Measurements from ENCODE around the gene LUZP2. TPM values are rescaled to one million over a fixed set of nuclear protein-coding genes. Genes with fewer than 3 reads are reported as not detected.

Gene LUZP2
- total RNA-seq, 2 experiments from 2014 or later = not detected

- Histone ChIP-seq H3K4me2 (ENCODE audit: low read length) (no peak overlapping the region), H2AFZ (ENCODE audit: low read length) (no peak overlapping the region), H3K4me3 (ENCODE audit: low read depth, low read length, poor library complexity, severe bottlenecking) (no peak overlapping the region), H3K27ac (ENCODE audit: low read depth, low read length, poor library complexity, severe bottlenecking) (no peak overlapping the region), H3K9me2 (ENCODE audit: insufficient read depth, low read length) (no peaks in the 10 kb centered on the region), H3K4me1 (ENCODE audit: insufficient read depth, low read length, poor library complexity, severe bottlenecking) (no peaks in the 10 kb centered on the region), H3K9me3 (ENCODE audit: low read length) (no peaks in the 10 kb centered on the region), H3K36me3 (ENCODE audit: insufficient read depth, low read length) (no peaks in the 10 kb centered on the region), H3K79me2 (ENCODE audit: insufficient read depth, low read depth, low read length) (no peaks in the 10 kb centered on the region), H4K20me1 (ENCODE audit: insufficient read depth, low read length) (no peaks in the 10 kb centered on the region)
- ChIA-PET POLR2A (interaction anchor here (0.6 kb wide), 1 partner anchor 705 kb away, joined by 3 read pairs; no protein-coding TSS in a partner anchor), CTCF (ENCODE audit: unreplicated experiment) (no interaction called here)
- no TSS peak for BruUV-seq (replicated peaks)
- DNase-seq (ENCODE audit: low spot score) = no peak
- intact Hi-C loops (cut with micrococcal nuclease; ENCODE audit: unreplicated experiment) = no loop called here
- TF ChIP-seq CTCF (conservative IDR thresholded peaks at IDR 0.05; ENCODE audit: low read length) = no peak
- no peak for TF ChIP-seq EZH2phosphoT487 (IDR thresholded peaks at IDR 0.05; ENCODE audit: borderline replicate concordance, low read depth, low read length)
Observed at GRCh38 chr11:24709928-24710565, 213.2 kb downstream of the LUZP2 start.

GRCh38 chr11:24714601-24715000, 217.7 kb downstream of the LUZP2 start:
- no peaks in the 10 kb centered on the region for H4K20me1 ChIP-seq (ENCODE audit: insufficient read depth, low read length)
- H2AFZ ChIP-seq (ENCODE audit: low read length) = no peak overlapping the region
- no peaks in the 10 kb centered on the region for H3K79me2 ChIP-seq (ENCODE audit: insufficient read depth, low read depth, low read length)
- CTCF ChIA-PET (ENCODE audit: unreplicated experiment) = no interaction called here
- POLR2A ChIA-PET = no interaction called here
- TF ChIP-seq CTCF (conservative IDR thresholded peaks at IDR 0.05; ENCODE audit: low read length) = no peak
- no peak for TF ChIP-seq EZH2phosphoT487 (IDR thresholded peaks at IDR 0.05; ENCODE audit: borderline replicate concordance, low read depth, low read length)
- no peak overlapping the region for H3K4me3 ChIP-seq (ENCODE audit: low read depth, low read length, poor library complexity, severe bottlenecking)
- H3K9me2 ChIP-seq (ENCODE audit: insufficient read depth, low read length) = no peaks in the 10 kb centered on the region
- no peaks in the 10 kb centered on the region for H3K36me3 ChIP-seq (ENCODE audit: insufficient read depth, low read length)
- BruUV-seq (replicated peaks) = no TSS peak
- intact Hi-C loops (cut with micrococcal nuclease; ENCODE audit: unreplicated experiment) = no loop called here
- no peaks in the 10 kb centered on the region for H3K9me3 ChIP-seq (ENCODE audit: low read length)
- DNase-seq (ENCODE audit: low spot score) = no peak
- H3K27ac ChIP-seq (ENCODE audit: low read depth, low read length, poor library complexity, severe bottlenecking) = no peak overlapping the region
- no peak overlapping the region for H3K4me2 ChIP-seq (ENCODE audit: low read length)
- H3K4me1 ChIP-seq (ENCODE audit: insufficient read depth, low read length, poor library complexity, severe bottlenecking) = no peaks in the 10 kb centered on the region

GRCh38 chr11:24716403-24716802, 219.6 kb downstream of the LUZP2 start:
- no peaks in the 10 kb centered on the region for H3K9me3 ChIP-seq (ENCODE audit: low read length)
- no peaks in the 10 kb centered on the region for H3K79me2 ChIP-seq (ENCODE audit: insufficient read depth, low read depth, low read length)
- no peak overlapping the region for H2AFZ ChIP-seq (ENCODE audit: low read length)
- H3K9me2 ChIP-seq (ENCODE audit: insufficient read depth, low read length) = no peaks in the 10 kb centered on the region
- DNase-seq (ENCODE audit: low spot score) = no peak
- H3K4me2 ChIP-seq (ENCODE audit: low read length) = no peak overlapping the region
- POLR2A ChIA-PET = no interaction called here
- CTCF ChIA-PET (ENCODE audit: unreplicated experiment) = no interaction called here
- H3K4me1 ChIP-seq (ENCODE audit: insufficient read depth, low read length, poor library complexity, severe bottlenecking) = no peaks in the 10 kb centered on the region
- H3K36me3 ChIP-seq (ENCODE audit: insufficient read depth, low read length) = no peaks in the 10 kb centered on the region
- no peak for TF ChIP-seq EZH2phosphoT487 (IDR thresholded peaks at IDR 0.05; ENCODE audit: borderline replicate concordance, low read depth, low read length)
- no peak for TF ChIP-seq CTCF (conservative IDR thresholded peaks at IDR 0.05; ENCODE audit: low read length)
- no peak overlapping the region for H3K27ac ChIP-seq (ENCODE audit: low read depth, low read length, poor library complexity, severe bottlenecking)
- no peaks in the 10 kb centered on the region for H4K20me1 ChIP-seq (ENCODE audit: insufficient read depth, low read length)
- intact Hi-C loops (cut with micrococcal nuclease; ENCODE audit: unreplicated experiment) = no loop called here
- H3K4me3 ChIP-seq (ENCODE audit: low read depth, low read length, poor library complexity, severe bottlenecking) = no peak overlapping the region
- BruUV-seq (replicated peaks) = no TSS peak
